GM11168 (cell line): Measurements from ENCODE around the gene OTOP1.
"Not testable (repeated sequence)": the region's sequence is repeated elsewhere in the genome, so short reads cannot be mapped to it uniquely, and the experiment has no call there.

Source experiments
- in situ Hi-C: fragments of 300-500 bp; cut with MboI; formaldehyde crosslinking; loops from one replicate; pipeline ENCODE4 v1.12.0; 2022; ENCODE audit warnings: low sequenced_read_pairs; ENCODE audit not compliant: unreplicated experiment

OTOP1 gene

GRCh38 chr4:4165701-4166392 lies 60.9 kb downstream of the OTOP1 start:
- in situ Hi-C loops: not testable (repeated sequence)

DNA sequence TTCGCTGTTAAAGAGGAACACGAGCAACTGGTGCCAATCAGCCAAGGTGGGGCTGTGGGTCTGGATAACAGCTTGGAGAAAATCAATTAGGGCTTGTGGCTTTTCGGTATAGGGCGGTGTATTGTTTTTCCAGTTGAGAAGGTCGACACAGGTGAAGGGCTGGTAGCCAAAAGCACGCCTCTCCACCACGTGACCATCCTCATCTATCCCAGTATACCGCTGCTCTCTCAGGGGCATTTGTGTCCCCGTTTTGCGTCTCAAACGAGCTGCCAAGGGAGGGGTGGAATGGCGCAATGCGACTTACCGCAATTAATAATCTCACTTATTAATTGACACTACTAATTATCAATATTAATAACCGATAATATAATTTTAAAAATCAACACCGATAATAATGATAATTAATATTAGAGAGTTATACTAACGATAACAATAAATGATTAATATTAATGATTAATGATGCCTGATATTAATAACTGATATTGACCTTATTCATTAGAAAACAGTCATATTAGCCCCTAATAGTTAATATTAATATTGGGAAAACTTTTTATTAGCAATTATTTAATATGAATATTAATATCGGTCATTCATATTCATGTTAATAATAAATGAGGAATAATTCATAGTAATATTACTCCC lies 62.1 kb downstream of the OTOP1 start:
- in situ Hi-C loops: not testable (repeated sequence)

GRCh38 chr4:4162186-4162585 lies 64.5 kb downstream of the OTOP1 start:
- in situ Hi-C loops: not testable (repeated sequence)

DNA sequence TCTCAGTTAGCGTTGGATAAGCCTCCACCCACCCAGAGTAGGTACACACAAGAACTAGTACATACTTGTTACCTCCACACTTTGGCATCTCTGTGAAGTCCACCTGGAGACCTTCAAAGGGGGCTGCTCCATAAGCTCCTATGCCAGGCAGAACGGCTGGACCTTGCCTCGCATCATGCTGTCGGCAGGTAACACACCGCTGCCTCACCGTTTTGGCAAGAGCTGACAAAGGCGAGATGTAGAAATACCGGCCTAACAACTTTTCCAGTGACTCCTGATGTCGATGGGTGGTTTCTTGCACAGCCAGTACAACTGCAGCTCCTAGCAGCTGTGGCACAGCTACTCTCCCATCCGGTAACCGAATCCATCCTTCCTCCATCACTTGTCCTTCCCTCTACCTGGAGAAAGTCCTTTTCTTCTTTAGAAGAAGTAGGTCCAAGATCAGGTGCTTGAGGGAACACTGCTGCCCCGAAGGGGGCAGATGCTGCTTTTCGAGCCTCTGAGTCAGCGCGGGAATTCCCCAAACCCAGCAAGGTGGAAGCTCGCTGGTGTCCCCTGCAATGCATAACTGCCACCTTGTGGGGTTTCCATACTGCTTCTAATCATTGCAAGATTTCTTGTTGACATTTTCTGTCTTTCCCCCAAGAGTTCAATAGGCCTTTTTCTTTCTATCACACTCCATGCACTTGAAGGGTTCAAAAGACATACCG lies 65.6 kb downstream of the OTOP1 start:
- in situ Hi-C loops: not testable (repeated sequence)

DNA sequence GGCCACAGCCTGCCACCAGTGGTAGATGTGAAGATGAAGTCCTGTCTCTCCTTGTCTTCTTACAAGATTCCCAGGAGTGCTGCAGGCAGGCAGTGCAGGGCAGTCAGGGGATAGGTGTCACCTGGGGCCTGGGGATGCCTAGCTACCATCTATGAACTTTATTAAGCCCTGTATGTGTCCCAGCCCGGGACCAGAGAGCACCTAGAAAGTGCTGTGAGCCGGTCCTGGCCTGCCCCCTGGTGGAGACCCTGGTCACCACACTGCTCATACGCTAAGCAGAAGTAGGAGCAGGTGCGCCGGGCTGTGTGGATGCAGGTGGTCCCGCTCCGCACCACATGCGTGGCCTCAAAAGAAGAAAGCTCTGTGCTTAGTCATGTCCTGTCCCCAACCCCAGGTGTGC lies 81.1 kb downstream of the OTOP1 start:
- in situ Hi-C loops: not testable (repeated sequence)

DNA sequence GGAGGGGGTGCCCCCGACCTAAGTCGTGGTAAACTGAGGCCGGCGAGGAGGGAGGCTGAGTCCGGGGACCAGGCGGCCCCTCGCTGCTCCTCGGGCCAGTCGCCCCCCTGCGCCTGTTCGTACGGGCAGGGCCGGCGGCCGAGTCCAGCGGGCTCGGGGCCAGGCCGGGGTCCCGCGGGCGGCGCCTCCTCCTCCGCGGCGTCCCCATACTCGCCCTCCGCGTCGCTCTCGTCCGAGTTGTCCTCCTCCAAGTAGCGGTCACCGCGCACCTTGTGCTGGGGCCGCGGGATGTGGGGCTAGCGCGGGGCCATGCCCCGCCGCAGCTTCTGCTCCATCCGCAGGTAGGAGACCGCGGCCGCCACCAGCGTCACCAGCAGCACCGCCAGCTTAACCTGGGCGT lies 83.4 kb downstream of the OTOP1 start:
- in situ Hi-C loops: not testable (repeated sequence)

DNA sequence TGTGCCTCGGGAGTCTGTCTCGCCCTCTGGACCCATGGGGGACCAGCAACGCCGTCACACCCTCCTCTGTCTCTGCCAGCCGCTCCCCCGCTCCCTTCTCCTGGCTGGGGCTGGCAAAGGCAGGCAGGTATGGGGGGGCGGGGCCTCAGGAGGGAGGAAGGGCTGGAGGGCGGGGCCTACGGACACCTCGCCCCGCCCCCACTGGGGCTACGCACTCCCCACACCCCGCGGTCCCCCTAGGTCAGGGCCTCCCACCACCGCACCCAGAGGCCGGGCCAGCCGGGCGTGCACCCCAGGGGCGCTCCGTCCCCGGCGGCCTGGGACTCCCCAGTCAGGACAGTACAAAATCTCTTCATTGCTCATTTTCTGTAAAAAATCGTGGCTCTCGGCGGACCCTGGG lies 84.0 kb downstream of the OTOP1 start:
- in situ Hi-C loops: not testable (repeated sequence)

DNA sequence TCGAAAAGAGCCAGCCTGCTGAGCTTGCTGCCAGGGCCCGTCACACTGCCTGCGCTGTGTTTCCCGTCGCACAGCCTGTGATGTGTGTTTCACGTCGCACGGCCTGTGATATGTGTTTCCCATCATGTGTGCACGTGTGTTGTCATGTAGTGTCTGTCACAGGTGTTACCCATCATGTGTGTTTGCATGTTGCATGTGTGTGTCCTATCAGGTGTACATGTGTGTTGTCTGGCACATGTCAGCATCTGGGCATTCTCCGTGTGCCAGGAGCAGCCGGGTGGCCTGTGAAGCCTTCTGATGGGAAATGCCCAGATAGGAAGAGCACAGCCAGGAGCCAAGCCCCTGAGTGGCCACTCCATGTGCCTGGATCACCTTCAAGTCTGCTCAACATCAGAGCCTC lies 85.5 kb downstream of the OTOP1 start:
- in situ Hi-C loops: not testable (repeated sequence)
